Fibroblast of pulmonary artery (primary cell): ENCODE results near the gene IL20.
A peak's percentile ranks its signal among the peaks of the same experiment; 100 is the strongest.

Experiments used
- DNase-seq: peaks from one replicate; pipeline ENCODE4 v3.0.0-alpha.2; 2010; ENCODE audit warnings: low read depth
- H3K4me3 ChIP-seq: replicated peaks from 2 replicates; pipeline ENCODE4 v1.5.1; 2011; ENCODE audit warnings: low read depth, mild to moderate bottlenecking, control low read depth, low read length, moderate library complexity
- CTCF ChIP-seq: IDR thresholded peaks from 2 replicates; pipeline ENCODE4 v1.5.1; 2011; ENCODE audit warnings: mild to moderate bottlenecking, control low read depth, low read length, inconsistent platforms; ENCODE audit errors: missing control alignments

IL20 gene

GRCh38 chr1:206833801-206834200 is 31.6 kb upstream of the IL20 start:
- no peak for DNase-seq
- no peak overlapping the region for H3K4me3 ChIP-seq
- TF ChIP-seq CTCF, result no peak

GRCh38 chr1:206834217-206834616 is 31.2 kb upstream of the IL20 start:
- no peak overlapping the region for H3K4me3 ChIP-seq
- no peak for TF ChIP-seq CTCF
- no peak for DNase-seq

- H3K4me3 ChIP-seq, result no peak overlapping the region
- peak; percentile 52 for DNase-seq
These were observed 30.7 kb upstream of the IL20 start for GRCh38 chr1:206834711-206835110.

GRCh38 chr1:206835186-206835585 is 30.2 kb upstream of the IL20 start:
- TF ChIP-seq CTCF, result no peak
- no peak for DNase-seq
- H3K4me3 ChIP-seq, result no peak overlapping the region

More at GRCh38 chr1:206834711-206835110, 30.7 kb upstream of the IL20 start:
- TF ChIP-seq CTCF, result no peak

GRCh38 chr1:206836111-206836510 is 29.3 kb upstream of the IL20 start:
- TF ChIP-seq CTCF, result no peak
- H3K4me3 ChIP-seq, result no peak overlapping the region
- DNase-seq, result peak; percentile 33

GRCh38 chr1:206839006-206839560 is 26.3 kb upstream of the IL20 start:
- H3K4me3 ChIP-seq, result no peak overlapping the region
- TF ChIP-seq CTCF, result no peak
- no peak for DNase-seq

- no peak for TF ChIP-seq CTCF
- H3K4me3 ChIP-seq, result no peak overlapping the region
- peak; percentile 90 for DNase-seq
These were observed 25.6 kb upstream of the IL20 start for GRCh38 chr1:206839857-206840256.
